Progenitor cell of endocrine pancreas (in vitro differentiated cells): ENCODE results near the gene UIMC1. TPM values are rescaled to one million over a fixed set of nuclear protein-coding genes. Genes with fewer than 3 reads are reported as not detected.

ENCODE experiments used
- DNase-seq: peaks from one replicate; pipeline ENCODE4 v3.0.0; 2021; ENCODE audit warnings: low spot score; ENCODE audit not compliant: unreplicated experiment
- H3K27ac Mint-ChIP-seq: 2 replicates; pipeline ENCODE4 v1.8.0; 2021; ENCODE audit warnings: mild to moderate bottlenecking, moderate library complexity, mixed read lengths
- H3K27me3 Mint-ChIP-seq: 2 replicates; pipeline ENCODE4 v1.8.0; 2021; ENCODE audit warnings: mixed read lengths
- H3K36me3 Mint-ChIP-seq: 2 replicates; pipeline ENCODE4 v1.8.0; 2022; ENCODE audit warnings: mixed read lengths; ENCODE audit not compliant: insufficient read depth
- H3K4me1 Mint-ChIP-seq: 2 replicates; pipeline ENCODE4 v1.8.0; 2021; ENCODE audit warnings: low read depth, mixed read lengths
- H3K4me3 Mint-ChIP-seq: 2 replicates; pipeline ENCODE4 v1.8.0; 2021; ENCODE audit warnings: low read depth, mild to moderate bottlenecking, moderate library complexity, mixed read lengths
- H3K9me3 Mint-ChIP-seq: 2 replicates; pipeline ENCODE4 v1.8.0; 2021; ENCODE audit warnings: low read depth, mixed read lengths
- total RNA-seq: library from RNA; stranded (reverse); gene quantifications from 2 replicates; pipeline ENCODE4 v1.2.1, GENCODE V29; 2021
- TF ChIP-seq, protein P1 (sequence below): fragments of 200-600 bp; sonication (generic); IDR thresholded peaks from one replicate; pipeline ENCODE4 v1.5.0; 2021; ENCODE audit warnings: antibody characterized with exemption, mild to moderate bottlenecking; ENCODE audit not compliant: unreplicated experiment

The UIMC1 gene
- total RNA-seq, 1 donor from 2014 or later: 47.4 TPM

DNA sequence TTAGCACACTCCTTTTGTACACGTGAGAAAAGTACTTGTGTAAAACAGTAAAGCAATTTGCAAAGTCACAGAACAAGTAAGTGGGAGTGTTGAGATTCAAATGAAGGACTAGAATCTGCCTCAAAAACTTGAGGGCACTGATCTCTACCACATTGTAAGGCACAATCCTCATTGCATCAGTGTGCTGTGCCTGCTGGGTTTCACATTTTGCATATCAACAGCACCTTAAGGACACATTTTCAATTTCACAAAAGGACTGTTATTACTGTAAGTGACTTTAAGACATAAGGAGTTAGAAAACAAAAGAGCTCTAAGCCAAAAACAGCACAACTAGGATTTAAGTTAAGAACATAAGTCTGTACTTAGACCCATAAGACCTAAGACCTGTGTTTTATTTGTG is 62.8 kb downstream of the UIMC1 start:
- Mint-ChIP-seq H3K4me1 (peaks cover 2% of the 10 kb centered on the region), H3K36me3 (peaks cover 22% of the 10 kb centered on the region), H3K27me3 (no peaks in the 10 kb centered on the region), H3K27ac (no peak overlapping the region), H3K9me3 (no peaks in the 10 kb centered on the region), H3K4me3 (no peak overlapping the region)
- no peak for DNase-seq
- TF ChIP-seq, protein P1, sequence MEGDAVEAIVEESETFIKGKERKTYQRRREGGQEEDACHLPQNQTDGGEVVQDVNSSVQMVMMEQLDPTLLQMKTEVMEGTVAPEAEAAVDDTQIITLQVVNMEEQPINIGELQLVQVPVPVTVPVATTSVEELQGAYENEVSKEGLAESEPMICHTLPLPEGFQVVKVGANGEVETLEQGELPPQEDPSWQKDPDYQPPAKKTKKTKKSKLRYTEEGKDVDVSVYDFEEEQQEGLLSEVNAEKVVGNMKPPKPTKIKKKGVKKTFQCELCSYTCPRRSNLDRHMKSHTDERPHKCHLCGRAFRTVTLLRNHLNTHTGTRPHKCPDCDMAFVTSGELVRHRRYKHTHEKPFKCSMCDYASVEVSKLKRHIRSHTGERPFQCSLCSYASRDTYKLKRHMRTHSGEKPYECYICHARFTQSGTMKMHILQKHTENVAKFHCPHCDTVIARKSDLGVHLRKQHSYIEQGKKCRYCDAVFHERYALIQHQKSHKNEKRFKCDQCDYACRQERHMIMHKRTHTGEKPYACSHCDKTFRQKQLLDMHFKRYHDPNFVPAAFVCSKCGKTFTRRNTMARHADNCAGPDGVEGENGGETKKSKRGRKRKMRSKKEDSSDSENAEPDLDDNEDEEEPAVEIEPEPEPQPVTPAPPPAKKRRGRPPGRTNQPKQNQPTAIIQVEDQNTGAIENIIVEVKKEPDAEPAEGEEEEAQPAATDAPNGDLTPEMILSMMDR: no peak

DNA sequence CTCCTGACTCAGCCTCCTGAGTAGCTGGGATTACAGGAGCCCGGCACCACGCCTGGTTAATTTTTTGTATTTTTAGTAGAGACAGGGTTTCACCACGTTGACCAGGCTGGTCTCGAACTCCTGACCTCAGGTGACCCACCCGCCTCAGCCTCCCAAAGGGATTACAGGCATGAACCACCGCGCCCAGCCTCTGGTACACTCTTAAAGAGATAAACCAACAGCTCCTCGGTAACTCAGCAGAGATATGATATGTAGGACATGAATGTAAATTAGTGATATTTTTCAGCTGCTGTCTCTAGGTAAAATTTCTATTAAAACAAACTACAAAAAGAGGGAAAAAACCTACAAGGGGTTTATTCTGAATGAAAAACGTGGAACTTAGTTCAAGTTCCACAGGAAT is 64.6 kb downstream of the UIMC1 start:
- Mint-ChIP-seq H3K4me1 (peaks cover 9% of the 10 kb centered on the region), H3K36me3 (peaks cover 25% of the 10 kb centered on the region), H3K4me3 (no peak overlapping the region), H3K27ac (no peak overlapping the region), H3K9me3 (no peaks in the 10 kb centered on the region), H3K27me3 (no peaks in the 10 kb centered on the region)
- no peak for DNase-seq
- TF ChIP-seq, protein P1: no peak

DNA sequence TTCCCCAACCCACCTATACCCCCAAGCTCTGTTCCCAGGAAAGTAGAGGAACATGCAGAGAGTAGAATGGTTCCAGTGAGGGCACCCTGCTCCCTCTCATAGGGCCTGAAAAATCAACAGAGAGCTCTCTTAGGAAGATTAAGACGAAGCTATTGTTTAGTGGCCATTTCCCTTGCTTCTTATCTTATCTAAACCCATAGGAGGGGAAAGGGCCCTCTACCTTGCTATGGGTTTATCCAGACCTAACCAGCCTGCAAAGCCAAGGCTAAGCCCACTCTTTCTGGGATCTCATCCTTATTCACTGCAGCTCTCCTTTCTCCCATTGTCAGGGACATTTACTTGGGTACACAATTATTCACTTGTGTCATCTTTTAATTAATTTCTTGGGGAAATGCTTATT is 68.1 kb downstream of the UIMC1 start:
- DNase-seq: no peak
- Mint-ChIP-seq H3K4me1 (peaks cover 10% of the 10 kb centered on the region), H3K27me3 (no peaks in the 10 kb centered on the region), H3K9me3 (no peaks in the 10 kb centered on the region), H3K4me3 (no peak overlapping the region), H3K27ac (no peak overlapping the region), H3K36me3 (peaks cover 20% of the 10 kb centered on the region)
- TF ChIP-seq, protein P1: no peak

DNA sequence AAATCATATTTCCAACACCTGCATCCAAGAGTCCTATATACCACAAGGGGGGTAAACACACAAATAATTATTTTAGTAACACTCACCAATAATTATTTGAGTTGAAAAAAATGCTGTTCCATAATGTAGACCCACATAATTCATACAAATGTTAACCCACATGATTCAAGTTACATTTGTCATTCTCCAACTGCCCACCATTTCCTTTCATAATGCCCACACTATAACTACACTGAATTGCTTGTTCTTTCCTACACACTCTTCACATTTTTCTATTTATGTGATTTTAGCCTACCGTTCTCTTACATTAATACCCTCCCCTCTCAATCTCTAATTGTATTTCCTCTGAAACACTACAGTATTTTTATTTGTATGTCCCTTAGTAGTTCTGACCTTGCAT is 71.6 kb downstream of the UIMC1 start:
- Mint-ChIP-seq H3K36me3 (peaks cover 11% of the 10 kb centered on the region), H3K9me3 (no peaks in the 10 kb centered on the region), H3K27me3 (no peaks in the 10 kb centered on the region), H3K4me3 (no peak overlapping the region), H3K4me1 (peaks cover 10% of the 10 kb centered on the region), H3K27ac (no peak overlapping the region)
- TF ChIP-seq, protein P1: no peak
- DNase-seq: no peak

DNA sequence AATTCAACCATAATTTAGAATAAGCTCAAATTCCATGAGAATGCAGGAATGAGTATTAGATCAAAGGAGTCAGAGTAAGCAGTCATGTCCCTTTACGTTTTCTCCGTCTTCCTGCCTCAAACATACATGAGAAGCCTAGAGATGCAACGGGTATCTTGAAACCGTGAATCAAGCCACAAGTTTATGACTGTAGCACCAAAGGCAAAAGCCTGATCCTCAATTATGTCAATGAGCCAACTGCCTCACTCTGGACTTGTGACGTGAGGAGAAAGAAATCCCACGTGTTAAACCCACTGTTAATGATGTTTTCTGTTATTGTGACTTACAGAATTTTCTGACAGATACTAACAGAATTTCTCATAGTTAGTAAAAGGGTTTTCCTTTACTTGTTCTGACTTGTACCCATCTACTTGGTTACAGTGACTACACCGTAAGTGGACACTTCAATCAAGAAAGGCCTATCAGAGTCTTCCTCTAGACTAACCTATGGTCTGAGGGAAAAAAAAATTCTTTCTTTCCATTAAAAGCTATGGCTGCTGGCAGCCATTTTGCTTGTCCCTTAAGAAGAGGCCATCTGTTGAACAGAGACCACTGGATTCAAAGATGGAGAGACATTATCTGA is 72.2 kb downstream of the UIMC1 start:
- peaks cover 10% of the 10 kb centered on the region for H3K4me1 Mint-ChIP-seq
- no peak overlapping the region for H3K27ac Mint-ChIP-seq
- no peaks in the 10 kb centered on the region for H3K9me3 Mint-ChIP-seq
- no peak overlapping the region for H3K4me3 Mint-ChIP-seq
- TF ChIP-seq, protein P1: no peak
- H3K36me3 Mint-ChIP-seq: peaks cover 13% of the 10 kb centered on the region
- H3K27me3 Mint-ChIP-seq: no peaks in the 10 kb centered on the region
- no peak for DNase-seq
